Measurements from ENCODE around the gene RHOB. TPM values are rescaled to one million over a fixed set of nuclear protein-coding genes. Genes with fewer than 3 reads are reported as not detected.
A peak's percentile ranks its signal among the peaks of the same experiment; 100 is the strongest.

Gene RHOB
- total RNA-seq, 1 experiment from 2014 or later, result not detected

GRCh38 chr2:20436716-20437470, 10.0 kb upstream of the RHOB start:
- H3K4me1 ChIP-seq (ENCODE audit: low read length), result no peaks in the 10 kb centered on the region
- H2AFZ ChIP-seq (ENCODE audit: low read length), result no peak overlapping the region
- no peak overlapping the region for H3K4me2 ChIP-seq (ENCODE audit: low read depth, low read length, poor library complexity, severe bottlenecking)
- H3K9me2 ChIP-seq (replicated peaks; ENCODE audit: insufficient read depth, low read length), result no peaks in the 10 kb centered on the region
- no peaks in the 10 kb centered on the region for H3K9me3 ChIP-seq (ENCODE audit: low read length)
- H3K36me3 ChIP-seq (ENCODE audit: insufficient read depth, low read length), result no peaks in the 10 kb centered on the region
- H3K27me3 ChIP-seq (ENCODE audit: low read length), result no peaks in the 10 kb centered on the region
- DNase-seq, result no peak
- no peak overlapping the region for H3K4me3 ChIP-seq (ENCODE audit: low read length)
- H4K20me1 ChIP-seq (ENCODE audit: insufficient read depth, low read depth, low read length), result no peaks in the 10 kb centered on the region; the same call in 1 of the 2 replicates
- H3K9ac ChIP-seq (ENCODE audit: low read length), result no peak overlapping the region
- H3K27ac ChIP-seq (ENCODE audit: low read length), result no peak overlapping the region
- no peaks in the 10 kb centered on the region for H3K79me2 ChIP-seq (ENCODE audit: low read length)

- no peak overlapping the region for H2AFZ ChIP-seq (ENCODE audit: low read length)
Measured at GRCh38 chr2:20438334-20439192, 8.3 kb upstream of the RHOB start.

DNA sequence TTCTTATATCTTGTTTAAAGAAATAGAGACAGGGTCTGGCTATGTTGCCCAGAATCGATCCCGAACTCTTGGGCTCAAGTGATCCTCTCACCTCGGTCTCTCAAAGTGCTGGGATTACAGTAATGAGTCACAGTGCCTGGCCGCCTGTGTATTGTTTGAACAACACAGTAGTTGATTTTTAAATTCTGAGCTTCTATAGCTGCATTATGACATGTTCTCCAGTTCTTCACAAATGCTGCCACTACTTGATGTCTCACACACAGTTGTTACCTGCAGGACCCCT, 7.7 kb upstream of the RHOB start:
- Histone ChIP-seq H3K4me1 (ENCODE audit: low read length) (no peaks in the 10 kb centered on the region), H3K79me2 (ENCODE audit: low read length) (no peaks in the 10 kb centered on the region), H3K9me3 (ENCODE audit: low read length) (no peaks in the 10 kb centered on the region), H3K4me3 (ENCODE audit: low read length) (no peak overlapping the region), H3K9me2 (replicated peaks; ENCODE audit: insufficient read depth, low read length) (no peaks in the 10 kb centered on the region), H4K20me1 (ENCODE audit: insufficient read depth, low read depth, low read length) (no peaks in the 10 kb centered on the region; the same call in 1 of the 2 replicates), H3K36me3 (ENCODE audit: insufficient read depth, low read length) (no peaks in the 10 kb centered on the region), H3K27me3 (ENCODE audit: low read length) (no peaks in the 10 kb centered on the region), H3K4me2 (ENCODE audit: low read depth, low read length, poor library complexity, severe bottlenecking) (no peak overlapping the region), H2AFZ (ENCODE audit: low read length) (no peak overlapping the region), H3K27ac (ENCODE audit: low read length) (no peak overlapping the region), H3K9ac (ENCODE audit: low read length) (no peak overlapping the region)
- no peak for DNase-seq

More at GRCh38 chr2:20438334-20439192, 8.3 kb upstream of the RHOB start:
- DNase-seq, result no peak
- Histone ChIP-seq H4K20me1 (ENCODE audit: insufficient read depth, low read depth, low read length) (no peaks in the 10 kb centered on the region; the same call in 1 of the 2 replicates), H3K9me3 (ENCODE audit: low read length) (no peaks in the 10 kb centered on the region), H3K9ac (ENCODE audit: low read length) (no peak overlapping the region), H3K27me3 (ENCODE audit: low read length) (no peaks in the 10 kb centered on the region), H3K27ac (ENCODE audit: low read length) (no peak overlapping the region), H3K79me2 (ENCODE audit: low read length) (no peaks in the 10 kb centered on the region), H3K9me2 (replicated peaks; ENCODE audit: insufficient read depth, low read length) (no peaks in the 10 kb centered on the region), H3K4me3 (ENCODE audit: low read length) (no peak overlapping the region), H3K36me3 (ENCODE audit: insufficient read depth, low read length) (no peaks in the 10 kb centered on the region), H3K4me2 (ENCODE audit: low read depth, low read length, poor library complexity, severe bottlenecking) (no peak overlapping the region), H3K4me1 (ENCODE audit: low read length) (no peaks in the 10 kb centered on the region)

- H3K9me2 ChIP-seq (replicated peaks; ENCODE audit: insufficient read depth, low read length), result no peaks in the 10 kb centered on the region
- H3K79me2 ChIP-seq (ENCODE audit: low read length), result no peaks in the 10 kb centered on the region
- no peaks in the 10 kb centered on the region for H3K4me1 ChIP-seq (ENCODE audit: low read length)
- H3K9ac ChIP-seq (ENCODE audit: low read length), result no peak overlapping the region
- H2AFZ ChIP-seq (ENCODE audit: low read length), result no peak overlapping the region
- H3K36me3 ChIP-seq (ENCODE audit: insufficient read depth, low read length), result no peaks in the 10 kb centered on the region
- H3K4me2 ChIP-seq (ENCODE audit: low read depth, low read length, poor library complexity, severe bottlenecking), result no peak overlapping the region
- no peak overlapping the region for H3K27ac ChIP-seq (ENCODE audit: low read length)
- DNase-seq, result peak; percentile 53
- no peaks in the 10 kb centered on the region for H3K9me3 ChIP-seq (ENCODE audit: low read length)
- no peak overlapping the region for H3K4me3 ChIP-seq (ENCODE audit: low read length)
- no peaks in the 10 kb centered on the region; the same call in 1 of the 2 replicates for H4K20me1 ChIP-seq (ENCODE audit: insufficient read depth, low read depth, low read length)
- H3K27me3 ChIP-seq (ENCODE audit: low read length), result no peaks in the 10 kb centered on the region
Measured at GRCh38 chr2:20439503-20439902, 7.4 kb upstream of the RHOB start.

- Histone ChIP-seq H3K4me3 (ENCODE audit: low read length) (no peak overlapping the region), H2AFZ (ENCODE audit: low read length) (no peak overlapping the region), H3K9ac (ENCODE audit: low read length) (no peak overlapping the region), H3K27me3 (ENCODE audit: low read length) (no peaks in the 10 kb centered on the region), H3K9me2 (replicated peaks; ENCODE audit: insufficient read depth, low read length) (no peaks in the 10 kb centered on the region), H3K9me3 (ENCODE audit: low read length) (no peaks in the 10 kb centered on the region), H3K27ac (ENCODE audit: low read length) (no peak overlapping the region), H3K36me3 (ENCODE audit: insufficient read depth, low read length) (no peaks in the 10 kb centered on the region), H3K4me2 (ENCODE audit: low read depth, low read length, poor library complexity, severe bottlenecking) (no peak overlapping the region), H3K4me1 (ENCODE audit: low read length) (no peaks in the 10 kb centered on the region), H3K79me2 (ENCODE audit: low read length) (no peaks in the 10 kb centered on the region), H4K20me1 (ENCODE audit: insufficient read depth, low read depth, low read length) (no peaks in the 10 kb centered on the region; the same call in 1 of the 2 replicates)
- no peak for DNase-seq
Measured at GRCh38 chr2:20440001-20440560, 6.8 kb upstream of the RHOB start.

GRCh38 chr2:20443276-20443920, 3.5 kb upstream of the RHOB start:
- H3K9ac ChIP-seq (ENCODE audit: low read length), result no peak overlapping the region

DNA sequence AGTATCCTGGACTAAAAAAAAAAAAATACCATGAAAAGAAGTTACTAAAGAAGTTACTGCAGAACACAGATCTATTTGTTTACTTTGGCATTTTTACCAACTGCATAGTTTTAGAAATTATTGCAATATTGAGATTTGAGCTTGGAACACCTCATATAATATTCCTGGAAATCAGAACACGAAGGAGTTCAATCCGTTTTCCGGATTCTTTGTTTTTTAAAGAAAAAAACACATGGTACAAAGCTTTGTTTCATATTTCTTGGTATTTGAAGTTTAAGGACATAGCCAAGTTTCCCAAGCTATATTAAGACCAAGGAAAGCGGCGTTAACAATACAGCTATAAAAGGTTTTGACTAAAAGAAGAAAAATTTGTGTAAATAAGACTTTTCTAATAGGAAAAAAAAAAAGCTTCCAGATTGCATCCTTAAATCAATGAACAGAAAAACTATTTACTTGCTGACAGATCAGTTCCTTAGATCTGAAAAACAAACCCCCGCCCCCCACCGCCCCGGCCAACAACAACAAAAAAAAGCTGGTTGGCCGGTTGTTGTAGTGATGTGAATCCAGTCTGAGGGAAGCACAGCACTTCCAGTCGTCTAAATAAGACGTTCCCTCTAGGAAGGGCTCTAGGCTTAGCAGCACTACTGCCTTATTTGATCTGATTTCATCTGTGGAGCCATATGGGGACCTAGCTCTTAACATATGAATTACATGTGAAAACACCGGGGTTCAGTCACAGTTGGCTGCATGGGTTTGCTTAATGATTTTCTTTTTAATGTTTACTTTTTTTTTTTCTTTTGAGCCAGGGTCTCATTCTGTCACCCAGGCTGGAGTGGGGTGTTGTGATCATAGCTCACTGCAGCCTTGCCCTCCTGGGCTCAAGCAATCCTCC, 2.5 kb upstream of the RHOB start:
- no peaks in the 10 kb centered on the region for H3K27me3 ChIP-seq (ENCODE audit: low read length)
- H3K4me1 ChIP-seq (ENCODE audit: low read length), result no peaks in the 10 kb centered on the region
- DNase-seq, result no peak
- H3K27ac ChIP-seq (ENCODE audit: low read length), result no peak overlapping the region
- no peak overlapping the region for H3K9ac ChIP-seq (ENCODE audit: low read length)
- no peaks in the 10 kb centered on the region for H3K36me3 ChIP-seq (ENCODE audit: insufficient read depth, low read length)
- H3K9me2 ChIP-seq (replicated peaks; ENCODE audit: insufficient read depth, low read length), result no peaks in the 10 kb centered on the region
- no peaks in the 10 kb centered on the region for H3K9me3 ChIP-seq (ENCODE audit: low read length)
- H3K4me2 ChIP-seq (ENCODE audit: low read depth, low read length, poor library complexity, severe bottlenecking), result no peak overlapping the region
- no peak overlapping the region for H3K4me3 ChIP-seq (ENCODE audit: low read length)
- H4K20me1 ChIP-seq (ENCODE audit: insufficient read depth, low read depth, low read length), result no peaks in the 10 kb centered on the region; the same call in 1 of the 2 replicates
- H2AFZ ChIP-seq (ENCODE audit: low read length), result no peak overlapping the region
- H3K79me2 ChIP-seq (ENCODE audit: low read length), result no peaks in the 10 kb centered on the region

More at GRCh38 chr2:20443276-20443920, 3.5 kb upstream of the RHOB start:
- Histone ChIP-seq H3K9me2 (replicated peaks; ENCODE audit: insufficient read depth, low read length) (no peaks in the 10 kb centered on the region), H3K36me3 (ENCODE audit: insufficient read depth, low read length) (no peaks in the 10 kb centered on the region), H4K20me1 (ENCODE audit: insufficient read depth, low read depth, low read length) (no peaks in the 10 kb centered on the region; the same call in 1 of the 2 replicates), H3K9me3 (ENCODE audit: low read length) (no peaks in the 10 kb centered on the region), H2AFZ (ENCODE audit: low read length) (no peak overlapping the region), H3K4me1 (ENCODE audit: low read length) (no peaks in the 10 kb centered on the region), H3K27me3 (ENCODE audit: low read length) (no peaks in the 10 kb centered on the region), H3K79me2 (ENCODE audit: low read length) (no peaks in the 10 kb centered on the region), H3K4me3 (ENCODE audit: low read length) (no peak overlapping the region), H3K4me2 (ENCODE audit: low read depth, low read length, poor library complexity, severe bottlenecking) (no peak overlapping the region), H3K27ac (ENCODE audit: low read length) (no peak overlapping the region)
- peak; percentile 81 for DNase-seq

Measured in Karpas-422 (cell line).